ENCODE results near the gene MEGF11. TPM values are rescaled to one million over a fixed set of nuclear protein-coding genes. Genes with fewer than 3 reads are reported as not detected.

MEGF11 gene
- polyA plus RNA-seq, 1 experiment, result 0.04 TPM

- Histone ChIP-seq H3K4me3 (ENCODE audit: low read depth, low read length) (no peak overlapping the region), H3K36me3 (ENCODE audit: control insufficient read depth, insufficient read depth, low read length) (no peaks in the 10 kb centered on the region), H3K27me3 (ENCODE audit: control insufficient read depth, insufficient read depth, low read length) (peaks cover 6% of the 10 kb centered on the region)
- DNase-seq (ENCODE audit: low read depth), result no peak
- ChIA-PET POLR2A (no interaction called here), CTCF (interaction anchor here (1.7 kb wide), 1 partner anchor 16 kb away, joined by 4 read pairs; no protein-coding TSS in a partner anchor)
- no peak for TF ChIP-seq CTCF (IDR thresholded peaks at IDR 0.05; ENCODE audit: insufficient read depth, low read depth, low read length)
Measured at GRCh38 chr15:66112388-66112787, 141.2 kb downstream of the MEGF11 start.

DNA sequence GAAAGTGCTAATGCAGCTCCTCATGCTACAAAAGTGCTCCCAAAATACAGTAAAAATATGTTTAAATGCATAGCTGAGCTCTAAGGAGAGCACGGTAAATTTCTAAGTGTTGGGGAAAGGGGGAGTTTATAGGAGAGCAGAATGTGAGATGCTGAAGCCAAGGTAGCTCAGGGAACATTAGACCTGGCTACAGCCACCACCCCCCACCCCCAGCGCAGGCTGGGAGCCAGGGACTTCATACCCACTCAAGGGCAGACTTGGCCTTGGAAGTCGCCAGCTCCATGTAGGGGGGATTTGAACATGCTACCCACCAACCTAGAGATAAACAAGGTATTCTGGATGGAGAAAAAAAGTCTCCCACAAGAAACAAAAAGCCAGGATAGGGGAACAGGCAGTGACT is 142.2 kb downstream of the MEGF11 start:
- ChIA-PET CTCF (interaction anchor here (1.7 kb wide), 2 partner anchors 10 to 15 kb away, joined by 4 read pairs; no protein-coding TSS in a partner anchor), POLR2A (no interaction called here)
- Histone ChIP-seq H3K27me3 (ENCODE audit: control insufficient read depth, insufficient read depth, low read length) (peaks cover 4% of the 10 kb centered on the region), H3K4me3 (ENCODE audit: low read depth, low read length) (no peak overlapping the region), H3K36me3 (ENCODE audit: control insufficient read depth, insufficient read depth, low read length) (no peaks in the 10 kb centered on the region)
- no peak for TF ChIP-seq CTCF (IDR thresholded peaks at IDR 0.05; ENCODE audit: insufficient read depth, low read depth, low read length)
- no peak for DNase-seq (ENCODE audit: low read depth)

GRCh38 chr15:66110864-66111263 is 142.7 kb downstream of the MEGF11 start:
- no peak for TF ChIP-seq CTCF (IDR thresholded peaks at IDR 0.05; ENCODE audit: insufficient read depth, low read depth, low read length)
- ChIA-PET POLR2A (no interaction called here), CTCF (interaction anchor here (1.7 kb wide), 2 partner anchors 10 to 15 kb away, joined by 4 read pairs; no protein-coding TSS in a partner anchor)
- DNase-seq (ENCODE audit: low read depth), result no peak
- peaks cover 4% of the 10 kb centered on the region for H3K27me3 ChIP-seq (ENCODE audit: control insufficient read depth, insufficient read depth, low read length)
- H3K4me3 ChIP-seq (ENCODE audit: low read depth, low read length), result no peak overlapping the region
- H3K36me3 ChIP-seq (ENCODE audit: control insufficient read depth, insufficient read depth, low read length), result no peaks in the 10 kb centered on the region

DNA sequence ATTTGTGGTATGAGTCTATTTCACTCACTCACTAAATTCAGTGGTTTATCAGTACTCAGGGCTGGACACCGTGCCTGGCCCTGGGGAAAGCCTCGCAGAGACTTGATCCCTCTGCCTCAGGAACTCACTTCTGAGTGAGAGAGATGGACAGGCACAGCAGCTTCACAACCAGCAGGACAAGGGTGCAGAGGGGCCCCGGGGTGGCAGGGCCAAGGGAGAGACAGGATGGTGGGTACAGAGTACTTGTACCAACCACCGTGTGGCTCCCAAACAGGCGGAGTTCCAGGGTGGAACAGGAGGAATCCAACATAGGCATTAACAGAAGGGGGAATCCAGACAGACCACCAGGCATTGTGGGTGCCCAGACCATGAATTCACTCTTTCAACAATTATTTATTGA is 143.7 kb downstream of the MEGF11 start:
- TF ChIP-seq CTCF (IDR thresholded peaks at IDR 0.05; ENCODE audit: insufficient read depth, low read depth, low read length), result no peak
- POLR2A ChIA-PET, result no interaction called here
- CTCF ChIA-PET, result interaction anchor here (0.8 kb wide), 1 partner anchor 29 kb away, joined by 3 read pairs; no protein-coding TSS in a partner anchor
- peaks cover 4% of the 10 kb centered on the region for H3K27me3 ChIP-seq (ENCODE audit: control insufficient read depth, insufficient read depth, low read length)
- H3K4me3 ChIP-seq (ENCODE audit: low read depth, low read length), result no peak overlapping the region
- H3K36me3 ChIP-seq (ENCODE audit: control insufficient read depth, insufficient read depth, low read length), result no peaks in the 10 kb centered on the region
- no peak for DNase-seq (ENCODE audit: low read depth)

GRCh38 chr15:66108483-66109265 is 144.9 kb downstream of the MEGF11 start:
- CTCF ChIA-PET, result interaction anchor here (0.8 kb wide), 1 partner anchor 28 kb away, joined by 3 read pairs; no protein-coding TSS in a partner anchor
- no peaks in the 10 kb centered on the region for H3K36me3 ChIP-seq (ENCODE audit: control insufficient read depth, insufficient read depth, low read length)
- peaks cover 4% of the 10 kb centered on the region for H3K27me3 ChIP-seq (ENCODE audit: control insufficient read depth, insufficient read depth, low read length)
- no peak for DNase-seq (ENCODE audit: low read depth)
- TF ChIP-seq CTCF (IDR thresholded peaks at IDR 0.05; ENCODE audit: insufficient read depth, low read depth, low read length), result no peak
- H3K4me3 ChIP-seq (ENCODE audit: low read depth, low read length), result no peak overlapping the region
- POLR2A ChIA-PET, result no interaction called here
